Sigmoid colon (tissue), 7 donors: ENCODE data around the gene SDK1. TPM values are rescaled to one million over a fixed set of nuclear protein-coding genes. Genes with fewer than 3 reads are reported as not detected.

ENCODE experiments used
- DNase-seq: peaks from one replicate; pipeline ENCODE4 v3.0.0-alpha.2; 2019
- H3K27ac ChIP-seq, 4 donors: fragments of 200-600 bp; sonication (generic); one replicate each; pipeline ENCODE4 v1.5.1; 2016 to 2019; ENCODE audit warnings: mild to moderate bottlenecking in 1 of 4
- H3K27me3 ChIP-seq, 3 donors: fragments of 200-600 bp; sonication (generic); one replicate each; pipeline ENCODE4 v1.5.1; 2019; ENCODE audit warnings: mild to moderate bottlenecking in 1 of 3
- H3K36me3 ChIP-seq, 4 donors: fragments of 200-600 bp; sonication (generic); one replicate each; pipeline ENCODE4 v1.5.1; 2016 to 2019
- H3K4me1 ChIP-seq, 4 donors: fragments of 200-600 bp; sonication (generic); one replicate each; pipeline ENCODE4 v1.5.1; 2017 to 2019
- H3K4me3 ChIP-seq, 4 donors: fragments of 200-600 bp; sonication (generic); one replicate each; pipeline ENCODE4 v1.5.1; 2017 to 2019; ENCODE audit warnings: mild to moderate bottlenecking in 2 of 4, moderate library complexity in 1 of 4
- H3K9me3 ChIP-seq, 4 donors: fragments of 200-600 bp in 3 of 4; sonication (generic) in 3 of 4; one replicate each; pipeline versions ENCODE4 v1.5.1 to v1.6.1; 2013 to 2019
- EP300 ChIP-seq, 4 donors: sonication (generic); formaldehyde crosslinking; IDR thresholded peaks; one replicate each; pipeline ENCODE4 v1.6.1; 2017; ENCODE audit warnings: antibody characterized with exemption in 4 of 4
- POLR2A ChIP-seq, 2 donors: fragments of 450-650 bp; IDR thresholded peaks; one replicate each; pipeline ENCODE4 v1.6.1; 2016; ENCODE audit warnings: antibody characterized with exemption in 2 of 2, mild to moderate bottlenecking in 2 of 2, moderate library complexity in 2 of 2
- POLR2AphosphoS5 ChIP-seq, 4 donors: sonication (generic); formaldehyde crosslinking; IDR thresholded peaks; one replicate each; pipeline ENCODE4 v1.6.1; 2017; ENCODE audit warnings: antibody characterized with exemption in 4 of 4
- WGBS, 2 donors: extraction: QIAGEN DNeasy Blood & Tissue Kit; methylation state at CpG; one replicate each; pipeline ENCODE4 v1.1.7; 2013; 5-methylcytosine and 5-hydroxymethylcytosine counted together
- intact Hi-C: fragments of 100-400 bp; cut with DNase I; formaldehyde crosslinking; loops from one replicate; pipeline ENCODE4 v1.15.1; 2023
- polyA plus RNA-seq, 3 donors: library from polyadenylated mRNA; stranded (reverse); fragments of 200-250 nt; gene quantifications; one replicate each; pipeline ENCODE4 v1.2.3, GENCODE V29; 2013
- total RNA-seq, 4 donors: library from RNA; depleted of rRNA; stranded (reverse); fragments of >200 nt; gene quantifications; one replicate each; pipeline ENCODE4 v1.1.0, GENCODE V29; 2016
- TF ChIP-seq, protein P1 (sequence below), 4 experiments: fragments of 450-650 bp in 3 of 4; fragments of 200-600 bp in 1 of 4; IDR thresholded peaks; one replicate each; pipeline ENCODE4 v1.5.1; 2016 to 2019; ENCODE audit warnings: antibody characterized with exemption in 4 of 4, mild to moderate bottlenecking in 3 of 4, moderate library complexity in 2 of 4
- donor health status: healthy with polysubstance abuse.
- donor health status: Bipolar disorder and iron deficiency.
- donor health status: healthy.

Gene SDK1
- total and polyA plus RNA-seq, 7 donors: under 0.01 to 23.0 (median 10.0) TPM; not detected in 1

GRCh38 chr7:4103352-4104091 lies 802.5 kb downstream of the SDK1 start:
- no peak for DNase-seq
- Histone ChIP-seq H3K4me1 (no peaks in the 10 kb centered on the region), H3K36me3 (no peaks in the 10 kb centered on the region), H3K9me3 (no peaks in the 10 kb centered on the region), H3K27me3 (no peaks in the 10 kb centered on the region), H3K27ac (no peak overlapping the region), H3K4me3 (no peak overlapping the region)
- intact Hi-C loops: no loop called here
- TF ChIP-seq, protein P1, sequence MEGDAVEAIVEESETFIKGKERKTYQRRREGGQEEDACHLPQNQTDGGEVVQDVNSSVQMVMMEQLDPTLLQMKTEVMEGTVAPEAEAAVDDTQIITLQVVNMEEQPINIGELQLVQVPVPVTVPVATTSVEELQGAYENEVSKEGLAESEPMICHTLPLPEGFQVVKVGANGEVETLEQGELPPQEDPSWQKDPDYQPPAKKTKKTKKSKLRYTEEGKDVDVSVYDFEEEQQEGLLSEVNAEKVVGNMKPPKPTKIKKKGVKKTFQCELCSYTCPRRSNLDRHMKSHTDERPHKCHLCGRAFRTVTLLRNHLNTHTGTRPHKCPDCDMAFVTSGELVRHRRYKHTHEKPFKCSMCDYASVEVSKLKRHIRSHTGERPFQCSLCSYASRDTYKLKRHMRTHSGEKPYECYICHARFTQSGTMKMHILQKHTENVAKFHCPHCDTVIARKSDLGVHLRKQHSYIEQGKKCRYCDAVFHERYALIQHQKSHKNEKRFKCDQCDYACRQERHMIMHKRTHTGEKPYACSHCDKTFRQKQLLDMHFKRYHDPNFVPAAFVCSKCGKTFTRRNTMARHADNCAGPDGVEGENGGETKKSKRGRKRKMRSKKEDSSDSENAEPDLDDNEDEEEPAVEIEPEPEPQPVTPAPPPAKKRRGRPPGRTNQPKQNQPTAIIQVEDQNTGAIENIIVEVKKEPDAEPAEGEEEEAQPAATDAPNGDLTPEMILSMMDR (IDR thresholded peaks at IDR 0.05): no peak
- TF ChIP-seq EP300 (IDR thresholded peaks at IDR 0.05): no peak
- no peak for TF ChIP-seq POLR2AphosphoS5 (IDR thresholded peaks at IDR 0.05)
- no peak for TF ChIP-seq POLR2A (IDR thresholded peaks at IDR 0.05)
- 83 to 86% methylated on average over 17 of the region's 17 CpGs for WGBS, 2 donors

DNA sequence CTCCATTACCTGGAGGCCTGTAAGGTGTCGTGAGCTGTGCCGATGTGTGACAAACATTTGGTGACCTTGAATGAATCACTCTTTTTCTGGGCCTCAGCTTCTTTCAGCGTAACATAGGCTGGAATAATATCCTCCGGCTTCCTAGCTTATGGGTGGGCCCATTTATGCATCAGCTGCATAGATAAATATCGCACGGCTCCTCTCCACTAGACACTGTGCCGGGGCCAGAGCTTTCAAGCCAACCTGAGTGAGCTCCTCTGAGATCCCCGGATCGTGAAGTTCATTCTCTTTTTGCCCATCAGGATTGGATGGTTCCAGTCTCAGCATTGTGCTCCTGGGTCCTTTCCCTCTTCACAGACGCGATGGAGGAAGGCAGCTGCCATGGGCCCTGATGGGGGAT lies 806.8 kb downstream of the SDK1 start:
- Histone ChIP-seq H3K9me3 (no peaks in the 10 kb centered on the region), H3K4me3 (no peak overlapping the region), H3K27me3 (no peaks in the 10 kb centered on the region), H3K27ac (no peak overlapping the region), H3K36me3 (peaks cover 0 to 3% (median 0%) of the 10 kb centered on the region in 4 donors), H3K4me1 (no peaks in the 10 kb centered on the region)
- no peak for DNase-seq
- 94 to 95% methylated on average over 11 of the region's 11 CpGs for WGBS, 2 donors
- intact Hi-C loops: no loop called here
- TF ChIP-seq, protein P1 (IDR thresholded peaks at IDR 0.05): no peak
- TF ChIP-seq POLR2AphosphoS5 (IDR thresholded peaks at IDR 0.05) (no peak), POLR2A (IDR thresholded peaks at IDR 0.05) (no peak), EP300 (IDR thresholded peaks at IDR 0.05) (no peak)

GRCh38 chr7:4108951-4109350 lies 807.9 kb downstream of the SDK1 start:
- 83 to 92% methylated on average over 9 of the region's 9 CpGs for WGBS, 2 donors
- Histone ChIP-seq H3K36me3 (peaks cover 0 to 14% (median under 1%) of the 10 kb centered on the region in 4 donors), H3K4me1 (no peaks in the 10 kb centered on the region), H3K4me3 (no peak overlapping the region), H3K27ac (no peak overlapping the region), H3K27me3 (no peaks in the 10 kb centered on the region), H3K9me3 (no peaks in the 10 kb centered on the region)
- no peak for DNase-seq
- intact Hi-C loops: no loop called here
- TF ChIP-seq POLR2A (IDR thresholded peaks at IDR 0.05) (no peak), POLR2AphosphoS5 (IDR thresholded peaks at IDR 0.05) (no peak), EP300 (IDR thresholded peaks at IDR 0.05) (no peak)
- TF ChIP-seq, protein P1 (IDR thresholded peaks at IDR 0.05): no peak

- TF ChIP-seq EP300 (IDR thresholded peaks at IDR 0.05) (no peak), POLR2AphosphoS5 (IDR thresholded peaks at IDR 0.05) (no peak), POLR2A (IDR thresholded peaks at IDR 0.05) (no peak)
- TF ChIP-seq, protein P1 (IDR thresholded peaks at IDR 0.05): no peak
- DNase-seq: no peak
- Histone ChIP-seq H3K9me3 (no peaks in the 10 kb centered on the region), H3K4me3 (no peak overlapping the region), H3K27me3 (no peaks in the 10 kb centered on the region), H3K36me3 (peaks cover 0 to 20% (median 4%) of the 10 kb centered on the region in 4 donors), H3K27ac (no peak overlapping the region), H3K4me1 (no peaks in the 10 kb centered on the region)
- intact Hi-C loops: no loop called here
- 84 to 87% methylated on average over 16 of the region's 16 CpGs for WGBS, 2 donors
Measured at GRCh38 chr7:4109481-4110110, 808.5 kb downstream of the SDK1 start.
